Peyer's patch (tissue), 4 donors: Measurements from ENCODE around the gene MSH4.

ENCODE experiments used
- CTCF ChIP-seq, 6 experiments: fragments of 450-650 bp in 4 of 6; fragments of 200-600 bp in 2 of 6; sonication (generic) in 1 of 6; IDR thresholded peaks; one replicate each; pipeline ENCODE4 v1.5.1; 2017 to 2019; ENCODE audit warnings: antibody characterized with exemption in 6 of 6, mild to moderate bottlenecking in 3 of 6, moderate library complexity in 1 of 6
- POLR2A ChIP-seq, 2 donors: fragments of 450-650 bp; IDR thresholded peaks; one replicate each; pipeline ENCODE4 v1.5.1; 2017; ENCODE audit warnings: antibody characterized with exemption in 2 of 2, mild to moderate bottlenecking in 2 of 2, moderate library complexity in 2 of 2

GRCh38 chr1:75791022-75791421, 5.7 kb upstream of the MSH4 start:
- TF ChIP-seq CTCF (IDR thresholded peaks at IDR 0.05) (no peak), POLR2A (IDR thresholded peaks at IDR 0.05) (no peak)
